ENCODE results near the gene PRKG1.

DNA sequence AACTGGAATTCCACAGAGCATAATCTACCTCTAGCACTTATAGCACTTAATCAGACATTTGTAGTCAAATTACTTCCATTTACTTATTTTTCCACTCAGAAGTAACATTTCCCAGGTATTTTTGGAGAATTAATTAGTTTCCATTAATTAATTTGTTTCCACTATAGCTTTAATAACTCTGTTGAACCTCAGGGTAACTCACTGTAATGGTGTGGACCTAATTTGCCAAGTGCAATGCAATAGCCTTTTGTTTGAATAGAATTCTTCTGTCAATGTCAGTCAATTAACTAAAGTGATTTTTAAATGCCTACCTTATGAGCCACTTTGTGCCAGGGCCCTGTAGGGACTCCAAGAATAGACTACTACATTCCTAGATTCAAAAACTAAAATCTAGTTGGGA, 509.7 kb downstream of the PRKG1 start:
- no peak for TF ChIP-seq EZH2phosphoT487 (IDR thresholded peaks at IDR 0.05; ENCODE audit: borderline replicate concordance, low read length)
- TF ChIP-seq, protein P1, sequence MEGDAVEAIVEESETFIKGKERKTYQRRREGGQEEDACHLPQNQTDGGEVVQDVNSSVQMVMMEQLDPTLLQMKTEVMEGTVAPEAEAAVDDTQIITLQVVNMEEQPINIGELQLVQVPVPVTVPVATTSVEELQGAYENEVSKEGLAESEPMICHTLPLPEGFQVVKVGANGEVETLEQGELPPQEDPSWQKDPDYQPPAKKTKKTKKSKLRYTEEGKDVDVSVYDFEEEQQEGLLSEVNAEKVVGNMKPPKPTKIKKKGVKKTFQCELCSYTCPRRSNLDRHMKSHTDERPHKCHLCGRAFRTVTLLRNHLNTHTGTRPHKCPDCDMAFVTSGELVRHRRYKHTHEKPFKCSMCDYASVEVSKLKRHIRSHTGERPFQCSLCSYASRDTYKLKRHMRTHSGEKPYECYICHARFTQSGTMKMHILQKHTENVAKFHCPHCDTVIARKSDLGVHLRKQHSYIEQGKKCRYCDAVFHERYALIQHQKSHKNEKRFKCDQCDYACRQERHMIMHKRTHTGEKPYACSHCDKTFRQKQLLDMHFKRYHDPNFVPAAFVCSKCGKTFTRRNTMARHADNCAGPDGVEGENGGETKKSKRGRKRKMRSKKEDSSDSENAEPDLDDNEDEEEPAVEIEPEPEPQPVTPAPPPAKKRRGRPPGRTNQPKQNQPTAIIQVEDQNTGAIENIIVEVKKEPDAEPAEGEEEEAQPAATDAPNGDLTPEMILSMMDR (IDR thresholded peaks at IDR 0.05; ENCODE audit: low read depth, low read length, poor library complexity, severe bottlenecking), result no peak
